HL-60/S4 (cell line): ENCODE results near the gene PCDHB9.
"Not testable (repeated sequence)": the region's sequence is repeated elsewhere in the genome, so short reads cannot be mapped to it uniquely, and the experiment has no call there.

Experiments
- in situ Hi-C: fragments of 300-500 bp; cut with MboI; formaldehyde crosslinking; loops from 2 replicates; pipeline ENCODE4 v1.14.3; 2022; ENCODE audit warnings: low sequenced_read_pairs

PCDHB9 gene

GRCh38 chr5:141234109-141234667, 47.2 kb downstream of the PCDHB9 start:
- in situ Hi-C loops = no loop called here

- in situ Hi-C loops = not testable (repeated sequence)
These were observed 49.0 kb downstream of the PCDHB9 start for GRCh38 chr5:141235922-141236321.

- in situ Hi-C loops = no loop called here
These were observed 49.8 kb downstream of the PCDHB9 start for GRCh38 chr5:141236516-141237313.
